Right ventricle myocardium inferior (tissue), 1 donor: ENCODE measurements around the gene MAN1A1. TPM values are rescaled to one million over a fixed set of nuclear protein-coding genes. Genes with fewer than 3 reads are reported as not detected.

Experiments
- ATAC-seq: fragments of 200-7000 bp; cut with Tn5 transposase; one replicate; pipeline ENCODE4 v1.9.1; 2020; ENCODE audit warnings: mild to moderate bottlenecking, moderate library complexity
- DNase-seq: peaks from one replicate; pipeline ENCODE4 v3.0.0; 2021; ENCODE audit errors: missing footprints
- intact Hi-C: fragments of 100-400 bp; cut with DNase I; formaldehyde crosslinking; loops from one replicate; pipeline ENCODE4 v1.11.0; 2022
- total RNA-seq: library from RNA; stranded (reverse); fragmentation: NEBNext Ultra II Directional; extraction: Animal tissue kit (Norgen Biotek cat#: 25700); gene quantifications from one replicate; pipeline ENCODE4 v1.2.1, GENCODE V29; 2021
- donor health status: DM: no; HTN: yes; CAD: no; lungs with severe emphysema.

MAN1A1 gene
- total RNA-seq, 1 donor from 2014 or later = 22.4 TPM

DNA sequence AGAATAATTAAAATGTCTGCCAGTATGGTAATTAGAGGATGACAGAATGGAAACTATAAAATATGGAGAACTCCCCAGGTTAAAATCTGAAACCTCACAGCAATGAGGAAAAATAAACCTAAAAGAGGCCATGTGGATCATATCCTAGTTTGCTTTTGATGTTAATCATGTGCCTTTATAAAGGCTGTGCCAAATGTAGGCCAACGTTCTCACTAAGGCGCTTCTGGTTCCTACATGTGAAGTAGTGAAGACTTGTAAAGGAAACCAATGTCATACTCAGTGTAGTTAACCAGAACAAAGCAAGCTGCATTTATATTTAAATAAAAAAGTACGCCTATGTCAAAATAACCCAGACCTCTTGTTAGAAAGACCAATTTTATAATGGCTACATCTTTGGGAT is 157.4 kb downstream of the MAN1A1 start:
- intact Hi-C loops = no loop called here
- DNase-seq = no peak
- ATAC-seq = no peak

DNA sequence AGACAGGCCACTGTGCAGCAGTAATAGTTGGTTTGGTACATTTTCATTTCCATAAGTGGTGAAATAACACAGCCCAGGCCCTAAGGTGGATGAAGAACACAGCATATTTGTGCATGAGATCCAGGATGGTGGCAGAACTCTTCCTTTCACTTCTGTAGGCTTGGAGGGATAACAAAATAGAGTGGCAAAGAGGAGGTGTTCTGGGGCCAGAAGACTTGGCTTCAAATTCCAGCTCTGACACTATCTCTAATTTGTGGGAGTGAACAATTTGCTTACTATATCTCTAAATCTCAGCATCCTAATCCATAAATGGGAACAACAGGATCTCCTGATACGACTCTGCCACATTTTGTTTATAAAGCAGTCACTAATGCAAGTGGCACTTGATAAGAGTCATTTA is 159.4 kb downstream of the MAN1A1 start:
- ATAC-seq (no peak), DNase-seq (no peak)
- intact Hi-C loops = no loop called here

DNA sequence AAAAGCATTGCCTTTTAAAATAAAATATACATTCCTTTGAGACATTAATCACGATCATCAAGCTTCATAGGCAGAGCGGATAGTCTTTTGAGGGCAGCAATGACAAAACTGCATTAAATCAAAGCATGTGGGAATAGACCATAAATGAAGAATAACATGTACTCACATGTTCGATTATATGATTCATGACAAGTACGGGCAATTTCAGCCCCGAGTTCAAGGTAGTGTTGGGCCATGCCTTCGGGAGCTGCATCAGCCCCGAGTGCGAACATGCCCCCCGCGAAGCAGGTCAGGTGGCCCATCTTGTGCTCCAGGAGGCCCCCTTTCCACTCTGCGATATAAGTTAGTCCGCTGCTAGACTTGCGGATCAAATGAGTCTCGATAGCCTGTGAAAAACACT is 160.1 kb downstream of the MAN1A1 start:
- DNase-seq (no peak), ATAC-seq (no peak)
- intact Hi-C loops = no loop called here

DNA sequence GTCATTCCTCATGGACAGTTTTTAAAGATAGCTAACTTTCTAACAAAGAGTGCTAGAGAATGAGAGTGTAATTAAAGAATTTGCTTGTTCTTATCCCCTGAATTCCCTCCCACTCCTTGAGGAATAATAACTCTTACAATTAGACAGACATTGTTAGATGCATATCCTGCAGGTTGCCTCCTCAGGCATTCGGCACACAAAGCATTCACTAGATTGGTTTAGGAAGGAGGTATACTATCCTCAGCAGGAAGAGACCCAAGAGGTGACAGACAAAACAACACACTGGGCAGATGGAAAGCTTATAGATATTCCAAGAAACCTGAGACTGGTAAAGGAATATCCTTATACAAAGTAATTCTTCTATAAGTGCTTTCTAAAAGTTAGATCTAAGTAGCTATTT is 162.0 kb downstream of the MAN1A1 start:
- DNase-seq (no peak), ATAC-seq (no peak)
- intact Hi-C loops = no loop called here

DNA sequence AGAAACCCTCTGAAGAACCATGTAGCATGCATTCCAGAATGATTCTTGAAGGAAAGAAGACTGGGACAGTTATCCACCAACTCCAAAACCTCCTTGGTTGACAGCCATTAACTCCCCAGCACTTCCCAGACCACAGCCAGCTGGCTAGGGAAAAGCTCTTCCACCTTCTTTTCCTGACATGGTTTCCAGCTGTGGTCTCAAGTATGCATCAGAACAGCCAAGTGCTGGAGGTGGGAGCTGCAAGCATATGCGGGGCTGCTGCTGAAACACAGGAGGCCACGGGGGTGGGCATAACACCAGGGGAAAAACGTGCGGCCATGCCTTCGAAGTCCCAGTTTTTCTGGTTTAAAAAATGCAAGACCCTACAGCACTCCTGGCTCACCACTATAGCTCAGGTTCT is 163.1 kb downstream of the MAN1A1 start:
- ATAC-seq (no peak), DNase-seq (peak; percentile 43)
- intact Hi-C loops = no loop called here

DNA sequence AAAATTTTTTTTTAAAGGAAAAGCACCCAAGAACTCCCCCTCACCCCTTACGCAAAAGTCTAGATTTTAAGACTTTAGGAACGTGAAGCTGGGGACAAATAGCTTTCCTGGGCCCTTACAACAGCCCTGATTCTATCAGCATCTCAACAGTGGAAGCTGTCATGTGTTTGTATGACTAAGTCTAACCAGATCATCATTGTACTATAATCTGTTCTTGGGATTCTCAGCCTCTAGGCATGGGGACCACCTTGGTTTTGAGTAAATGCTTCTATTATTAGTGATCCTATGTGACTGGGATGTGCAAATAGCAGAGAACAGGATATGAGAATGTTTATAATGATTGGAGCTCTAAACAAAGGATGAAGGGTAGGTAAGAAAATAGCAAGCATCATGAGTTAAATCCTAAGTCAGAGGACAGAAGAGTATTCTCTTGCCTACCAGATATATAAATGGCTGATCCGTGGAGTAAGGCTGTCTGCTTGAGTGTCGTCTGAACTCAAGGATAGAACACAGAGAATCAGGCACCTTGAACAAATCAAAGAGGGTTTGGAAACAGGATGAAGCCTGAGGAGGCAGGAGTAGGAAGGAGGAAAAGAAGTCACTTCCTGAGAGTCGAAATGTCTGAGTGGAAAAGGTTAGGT is 165.4 kb downstream of the MAN1A1 start:
- intact Hi-C loops = no loop called here
- DNase-seq (no peak), ATAC-seq (no peak)

DNA sequence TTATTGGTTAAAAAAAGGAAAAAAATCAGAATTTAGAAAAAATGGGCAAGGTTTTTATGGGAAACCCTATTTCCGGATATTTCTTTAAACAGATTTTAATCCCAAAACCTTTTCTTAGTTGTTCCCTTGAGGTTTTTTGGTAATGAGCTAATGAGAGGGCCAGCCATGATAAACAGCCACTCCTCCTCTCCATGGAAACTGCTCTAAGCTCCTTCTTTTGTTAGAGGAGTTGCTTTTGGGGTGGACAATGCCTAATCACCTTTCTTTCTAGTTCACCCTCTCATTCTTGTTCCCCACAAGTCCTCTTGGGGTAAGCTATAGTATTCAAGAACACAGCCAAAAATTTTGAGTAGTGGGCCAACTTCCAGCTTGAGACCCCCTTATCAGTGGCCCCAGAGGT is 166.1 kb downstream of the MAN1A1 start:
- intact Hi-C loops = no loop called here
- ATAC-seq = no peak
- no peak for DNase-seq

DNA sequence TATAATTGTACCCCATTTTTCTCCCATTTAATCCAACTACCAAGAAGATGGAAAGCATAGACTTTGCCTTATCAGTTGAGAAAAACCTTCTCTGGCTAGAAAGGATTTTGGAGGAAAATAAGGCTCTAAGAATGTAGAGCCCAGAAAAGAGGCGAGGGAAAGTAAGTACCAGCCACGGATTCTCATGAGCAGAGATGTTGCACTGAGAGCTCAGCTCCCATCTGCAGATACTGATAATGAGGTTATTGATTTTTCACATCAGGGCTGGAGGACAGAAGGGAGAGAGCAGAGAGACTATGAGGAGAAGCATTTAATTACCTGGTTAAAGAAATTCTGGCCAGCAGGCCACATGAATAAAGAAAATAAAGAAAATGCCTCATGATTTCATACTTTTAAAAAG is 166.7 kb downstream of the MAN1A1 start:
- no peak for ATAC-seq
- DNase-seq = no peak
- intact Hi-C loops = no loop called here

DNA sequence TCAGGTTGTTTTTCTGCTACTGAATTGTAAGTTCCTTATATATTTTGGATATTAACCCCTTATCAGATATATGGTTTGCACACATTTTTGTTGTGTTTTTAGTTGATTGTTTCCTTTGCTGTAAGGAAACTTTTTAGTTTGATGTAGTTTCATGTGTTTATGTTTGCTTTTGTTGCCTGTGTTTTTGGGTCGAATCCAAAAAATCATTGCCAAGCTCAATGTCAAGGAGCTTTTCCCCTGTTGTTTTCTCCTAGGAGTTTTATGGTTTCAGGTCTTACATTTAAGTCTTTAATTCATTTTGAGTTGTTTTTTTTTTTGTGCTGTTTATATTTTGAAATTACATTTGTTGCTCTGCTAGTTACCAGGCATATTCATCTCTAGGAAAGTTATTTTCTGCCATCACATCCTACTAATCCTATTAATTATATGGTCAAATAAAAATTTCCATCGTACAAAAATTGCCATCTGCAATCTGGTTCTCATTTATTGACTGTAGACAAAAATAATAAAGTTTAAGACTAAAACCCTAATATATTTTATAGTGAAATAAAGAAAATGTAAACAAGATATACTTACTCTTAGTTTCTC is 167.3 kb downstream of the MAN1A1 start:
- ATAC-seq = no peak
- intact Hi-C loops = no loop called here

DNA sequence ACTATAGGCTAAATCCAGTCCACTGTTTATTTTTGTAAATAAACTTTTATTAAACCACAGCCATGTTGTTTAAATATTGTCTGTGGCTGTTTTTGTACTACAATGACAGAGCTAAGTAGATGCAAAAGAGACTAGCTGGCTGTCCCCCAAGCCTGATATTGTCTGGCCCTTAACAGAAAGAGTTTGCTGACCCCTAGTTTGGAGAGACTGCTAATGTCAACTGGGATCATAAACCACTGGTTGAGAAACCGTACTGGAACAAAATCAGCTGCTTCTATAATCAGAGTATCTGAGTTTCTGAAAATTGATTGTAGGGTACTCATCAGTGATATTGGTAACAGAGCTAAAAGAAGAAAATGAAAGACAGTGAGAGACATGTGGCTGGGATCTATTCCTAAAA is 168.5 kb downstream of the MAN1A1 start:
- intact Hi-C loops = no loop called here
- ATAC-seq = no peak

More for the DNA sequence above, 167.3 kb downstream of the MAN1A1 start:
- no peak for DNase-seq

DNA sequence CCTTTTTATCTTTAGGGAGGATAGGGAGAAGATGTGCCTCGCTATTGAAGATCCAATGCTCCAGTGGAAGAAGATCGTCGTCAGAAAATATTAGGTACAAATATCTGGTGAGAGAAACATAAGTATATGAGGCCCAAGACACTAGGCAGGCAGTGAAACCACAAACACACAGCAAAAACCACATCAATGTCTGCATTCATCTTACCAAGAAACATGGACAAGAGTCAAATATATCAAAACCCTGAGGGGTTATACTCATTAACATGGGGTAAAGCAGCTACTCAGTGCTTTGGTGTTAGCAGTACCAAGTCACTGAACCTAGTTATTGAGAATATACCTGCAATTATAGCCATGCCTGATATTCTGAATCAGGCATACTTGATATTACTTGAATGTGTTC is 169.7 kb downstream of the MAN1A1 start:
- DNase-seq (no peak), ATAC-seq (no peak)
- intact Hi-C loops = no loop called here

More for the DNA sequence above, 168.5 kb downstream of the MAN1A1 start:
- DNase-seq = no peak

DNA sequence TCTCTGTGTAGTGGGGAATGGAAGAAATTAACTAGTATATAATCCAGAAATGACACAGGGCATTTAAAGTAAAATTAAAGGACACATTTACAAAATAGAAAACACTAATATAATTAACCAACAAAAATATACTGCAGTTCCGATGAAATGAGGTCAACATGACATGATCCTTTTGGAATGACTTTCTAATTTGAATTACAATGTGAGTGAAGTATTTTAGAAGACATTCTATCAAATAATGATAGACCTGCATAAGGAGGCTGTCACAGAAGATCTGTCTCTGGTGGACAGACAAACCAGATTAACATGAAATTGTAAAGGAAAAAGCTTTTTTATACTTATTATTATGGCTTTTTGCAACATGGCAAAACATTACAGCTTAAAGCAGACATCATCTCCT is 170.5 kb downstream of the MAN1A1 start:
- no peak for ATAC-seq
- DNase-seq = no peak
- intact Hi-C loops = no loop called here

DNA sequence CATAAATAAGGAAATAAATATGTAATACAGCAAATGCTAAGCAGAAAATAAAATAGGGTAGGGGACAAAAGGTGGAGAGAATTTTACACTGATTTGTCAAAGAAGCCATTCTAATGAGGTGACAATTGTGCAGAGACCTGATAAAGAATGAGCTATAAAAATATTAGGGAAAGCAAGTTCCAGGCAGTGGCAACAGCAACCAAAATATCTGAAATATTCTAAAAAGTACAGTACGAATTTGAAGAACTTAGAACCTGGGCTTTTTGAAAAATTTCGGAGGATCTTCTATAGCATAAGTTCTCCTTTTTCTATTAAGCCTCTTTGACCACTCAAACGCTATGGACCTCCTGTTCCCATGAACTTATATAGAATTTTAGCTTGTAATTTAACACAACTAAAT is 173.1 kb downstream of the MAN1A1 start:
- DNase-seq = no peak
- ATAC-seq = no peak
- intact Hi-C loops = no loop called here

DNA sequence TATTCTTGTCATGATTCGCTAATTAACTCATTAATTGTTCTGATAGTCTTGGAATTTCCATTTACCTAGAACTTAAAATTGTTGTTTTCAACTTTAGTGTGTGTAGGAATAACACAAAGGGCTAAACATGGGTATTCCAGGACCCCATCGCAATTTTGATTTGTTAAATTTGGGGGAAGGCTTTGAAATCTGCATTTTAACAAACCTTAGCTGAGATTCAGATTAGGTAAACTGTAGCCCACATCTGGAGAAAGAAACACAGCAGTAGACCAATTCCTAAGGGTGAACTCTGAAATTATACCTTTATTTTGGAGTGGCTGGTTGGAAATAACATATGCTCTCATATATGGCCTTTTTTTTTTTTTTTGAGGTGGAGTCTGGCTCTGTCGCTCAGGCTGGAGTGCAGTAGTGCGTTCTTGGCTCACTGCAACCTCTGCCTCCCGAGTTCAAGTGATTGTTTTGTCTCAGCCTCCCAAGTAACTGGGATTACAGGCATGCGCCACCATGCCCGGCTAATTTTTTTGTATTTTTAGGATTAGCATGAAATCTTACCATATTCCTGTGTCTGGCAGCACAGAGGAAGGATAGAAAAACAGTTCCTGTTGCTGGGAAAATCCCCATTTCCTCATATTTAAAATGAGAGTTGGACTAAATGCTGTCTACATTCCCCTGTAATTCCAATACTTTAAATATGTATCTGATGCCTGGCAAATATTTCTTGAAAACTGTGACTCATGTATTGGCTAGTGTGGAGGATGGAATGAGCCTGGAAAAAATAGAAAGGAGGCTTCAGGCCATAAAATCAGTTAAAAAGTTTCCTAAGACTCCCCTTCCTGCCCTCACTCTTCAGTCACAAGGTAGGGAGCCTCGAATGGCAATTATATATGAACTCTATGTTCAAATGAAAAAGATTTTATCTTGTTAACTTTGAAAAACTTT is 174.4 kb downstream of the MAN1A1 start:
- ATAC-seq (no peak), DNase-seq (no peak)
- intact Hi-C loops = no loop called here

DNA sequence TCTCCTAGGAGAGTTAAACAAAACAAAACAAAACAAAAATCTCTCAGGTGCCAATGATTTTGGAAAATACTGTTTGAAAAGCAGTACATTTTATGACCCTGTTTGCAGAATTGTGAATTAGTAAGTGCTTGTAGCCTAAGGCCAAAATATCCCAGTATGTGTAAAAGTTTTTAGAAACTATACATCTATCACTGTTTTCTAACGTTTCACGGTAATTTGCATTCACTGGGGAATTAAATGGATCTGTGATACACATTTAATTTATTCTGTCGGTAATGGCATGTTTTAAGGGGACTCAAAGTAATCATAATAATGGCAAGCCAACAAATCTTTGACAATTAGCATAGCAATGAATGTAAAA is 175.5 kb downstream of the MAN1A1 start:
- no peak for ATAC-seq
- intact Hi-C loops = no loop called here

DNA sequence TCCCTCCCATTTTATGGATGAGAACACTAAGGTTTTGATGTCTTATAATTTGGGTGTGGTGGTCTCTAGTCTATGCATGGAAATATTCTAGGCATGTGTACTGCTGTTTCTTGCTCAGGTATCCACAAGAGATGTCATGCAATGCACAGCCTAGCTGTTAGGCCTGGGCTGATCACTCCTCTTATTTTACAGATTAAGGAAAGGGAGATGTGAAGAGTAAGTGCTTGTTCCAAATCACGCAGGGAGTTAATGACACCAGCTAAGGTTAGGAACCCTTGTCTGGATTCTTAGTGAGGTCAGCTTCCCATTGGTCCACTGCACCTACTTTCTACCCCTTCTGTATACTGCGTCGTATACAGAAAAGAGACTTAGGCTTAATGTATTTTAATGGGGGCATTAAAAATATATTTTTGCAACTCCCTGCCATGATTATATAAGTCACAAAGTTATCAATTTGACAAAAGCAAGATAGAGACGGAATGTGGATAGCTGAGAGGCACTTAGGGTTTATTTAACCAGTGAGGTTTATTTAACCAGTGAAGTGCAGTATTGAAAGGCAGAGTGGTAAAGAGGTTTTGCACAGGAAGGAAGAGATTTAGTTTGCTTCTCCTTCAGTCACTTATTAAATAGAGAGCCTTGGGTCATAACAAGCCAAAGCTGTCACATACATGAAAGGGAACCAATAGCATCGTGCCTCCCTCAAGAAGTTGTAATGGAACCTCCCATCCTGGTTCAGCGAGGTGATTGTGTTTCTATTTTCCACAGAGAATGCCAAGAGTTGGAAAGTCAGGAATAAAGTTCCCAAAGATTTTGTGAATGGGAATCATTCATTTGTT is 176.1 kb downstream of the MAN1A1 start:
- intact Hi-C loops = no loop called here
- ATAC-seq (no peak), DNase-seq (no peak)

More for the DNA sequence above, 175.5 kb downstream of the MAN1A1 start:
- DNase-seq = no peak

DNA sequence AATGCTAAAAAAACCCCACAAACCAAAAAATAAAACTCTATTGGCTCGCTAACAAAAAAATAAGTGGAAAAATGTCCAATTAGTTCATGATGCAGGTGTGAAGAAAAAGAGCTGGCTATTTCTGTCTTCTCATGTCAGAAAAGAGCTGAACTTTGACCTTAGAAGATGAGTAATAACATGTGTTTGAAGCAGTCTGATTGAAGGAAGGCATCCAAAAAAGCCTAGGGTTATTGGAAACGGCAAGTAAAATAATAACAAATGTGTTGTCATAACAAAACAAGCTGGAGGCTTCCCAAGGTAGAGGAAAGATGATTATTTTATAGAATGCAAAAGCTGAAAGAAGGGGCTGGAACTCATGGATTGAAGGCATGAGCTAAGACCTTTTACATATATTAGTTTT is 176.7 kb downstream of the MAN1A1 start:
- ATAC-seq = no peak
- no peak for DNase-seq
- intact Hi-C loops = no loop called here

DNA sequence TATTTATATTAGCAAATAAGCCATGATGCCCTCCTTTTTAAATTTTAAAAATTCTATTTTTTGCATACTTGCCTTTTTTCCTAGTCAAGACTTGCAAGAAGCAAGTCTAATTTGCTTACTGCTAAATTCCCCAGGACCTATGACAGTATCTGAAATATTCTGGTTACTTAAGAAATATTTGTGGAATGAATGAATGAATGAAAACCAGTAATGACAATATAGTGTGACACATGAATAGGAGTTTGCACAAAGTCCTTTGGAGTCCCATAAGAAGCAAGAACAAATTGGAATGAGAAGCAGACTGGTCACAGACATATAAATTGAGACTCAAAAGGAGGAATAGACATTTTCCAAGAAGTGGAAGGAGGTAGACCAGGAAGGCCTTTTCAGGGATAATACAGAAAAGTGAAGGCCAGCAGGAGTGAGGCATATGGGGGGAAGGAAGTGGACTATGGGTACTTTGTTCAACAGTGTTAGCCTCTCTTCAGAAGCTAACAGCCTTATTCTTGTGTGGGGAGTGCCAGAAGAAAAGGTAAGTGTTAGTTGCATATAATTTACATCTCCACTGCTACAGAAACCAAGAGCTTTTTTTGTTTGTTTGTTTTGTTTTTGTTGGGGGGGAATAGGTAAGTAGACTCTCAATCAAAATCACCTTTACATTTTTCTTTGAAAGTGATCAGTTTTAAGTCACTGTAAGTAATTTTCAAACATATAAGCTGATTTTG is 177.5 kb downstream of the MAN1A1 start:
- no peak for ATAC-seq
- intact Hi-C loops = no loop called here
- no peak for DNase-seq
